ENCODE data around the gene SPATA1.
A peak's percentile ranks its signal among the peaks of the same experiment; 100 is the strongest.
"Not testable (repeated sequence)": the region's sequence is repeated elsewhere in the genome, so short reads cannot be mapped to it uniquely, and the experiment has no call there.

SPATA1 gene

GRCh38 chr1:84510165-84510564, 4.0 kb downstream of the SPATA1 start:
- no peak for DNase-seq

DNA sequence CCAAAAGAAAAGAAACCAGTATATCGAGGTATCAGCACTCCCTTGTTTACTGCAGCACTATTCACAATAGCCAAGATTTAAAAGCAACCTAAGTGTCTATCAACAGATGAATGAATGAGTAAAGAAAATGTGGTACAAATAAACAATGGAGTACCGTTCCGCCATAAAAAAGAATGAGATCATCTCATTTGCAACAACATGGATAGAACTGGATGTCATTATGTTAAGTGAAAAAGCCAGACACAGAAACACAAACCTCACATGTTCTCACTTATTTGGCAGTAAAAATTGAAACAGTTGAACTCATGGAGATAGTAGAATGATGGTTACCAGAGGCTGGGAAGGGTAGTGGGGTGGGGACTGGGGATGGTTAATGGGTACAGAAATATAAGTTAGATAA, 4.5 kb downstream of the SPATA1 start:
- no peak for DNase-seq

GRCh38 chr1:84524590-84524989, 18.4 kb downstream of the SPATA1 start:
- DNase-seq = no peak

- DNase-seq = no peak
These were observed 19.6 kb downstream of the SPATA1 start for GRCh38 chr1:84525779-84526178.

GRCh38 chr1:84538599-84538998, 32.4 kb downstream of the SPATA1 start:
- peak; percentile 7 for DNase-seq

DNA sequence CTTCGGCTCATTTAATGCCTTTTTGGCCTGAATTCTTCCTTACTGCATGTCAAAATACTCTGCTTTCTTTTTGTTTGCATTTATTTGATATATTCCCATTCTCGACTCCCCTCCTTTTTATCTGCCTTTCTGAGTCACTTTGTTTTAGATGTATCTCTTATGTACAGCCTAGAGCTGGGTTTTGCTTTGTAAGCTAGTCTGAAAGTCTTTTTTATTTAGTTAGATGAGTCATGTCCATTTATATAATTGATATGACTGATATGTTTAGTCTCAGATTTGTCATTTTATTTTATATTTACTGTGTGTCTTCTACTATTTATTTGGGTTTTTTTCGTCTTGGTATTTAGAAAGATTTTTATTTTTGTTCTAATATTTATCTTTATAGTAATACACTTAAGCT, 33.8 kb downstream of the SPATA1 start:
- DNase-seq = no peak

- DNase-seq = no peak
These were observed 34.6 kb downstream of the SPATA1 start for GRCh38 chr1:84540759-84541158.

GRCh38 chr1:84541679-84542078, 35.5 kb downstream of the SPATA1 start:
- DNase-seq = no peak

DNA sequence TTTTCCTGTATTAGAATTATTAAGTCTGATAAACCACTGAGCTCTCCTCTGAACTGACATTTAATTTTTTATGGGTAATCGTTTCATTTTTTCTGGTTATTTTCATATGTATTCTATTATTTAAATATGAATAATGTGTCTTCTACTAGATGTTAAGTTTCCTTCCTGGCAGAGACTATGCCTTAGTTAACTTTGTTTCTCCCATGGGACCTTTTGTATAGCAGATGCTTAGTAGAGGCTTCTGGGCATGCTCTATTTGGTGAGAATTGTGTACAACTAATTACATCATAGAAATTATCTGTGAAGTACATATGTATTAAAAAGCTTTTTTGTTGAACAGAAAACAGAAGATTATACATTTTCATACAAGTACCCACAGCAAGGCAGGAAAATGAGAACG, 44.6 kb downstream of the SPATA1 start:
- DNase-seq = no peak

- DNase-seq = no peak
These were observed 63.0 kb downstream of the SPATA1 start for GRCh38 chr1:84569216-84569615.

- peak; percentile 9 for DNase-seq
These were observed 64.4 kb downstream of the SPATA1 start for GRCh38 chr1:84570436-84571149.

DNA sequence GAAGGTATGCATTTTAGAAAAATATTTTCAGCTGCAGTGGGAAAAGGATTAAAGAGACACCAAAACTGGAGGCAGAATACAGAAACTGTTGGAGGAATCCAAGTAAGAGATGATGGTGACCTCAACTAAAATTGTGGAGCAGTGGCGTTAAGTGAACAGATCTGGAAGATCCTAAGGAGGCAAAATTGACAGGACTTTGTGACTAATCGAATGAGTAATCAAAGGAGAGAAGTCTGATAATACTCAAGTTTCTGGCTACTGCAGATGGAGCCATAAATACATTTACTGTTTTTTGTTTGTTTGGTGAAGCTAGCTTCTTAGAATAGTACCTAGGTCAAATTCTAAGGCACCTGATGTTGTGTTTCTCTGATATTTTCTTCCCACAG, 65.0 kb downstream of the SPATA1 start:
- peak; percentile 48 for DNase-seq

DNA sequence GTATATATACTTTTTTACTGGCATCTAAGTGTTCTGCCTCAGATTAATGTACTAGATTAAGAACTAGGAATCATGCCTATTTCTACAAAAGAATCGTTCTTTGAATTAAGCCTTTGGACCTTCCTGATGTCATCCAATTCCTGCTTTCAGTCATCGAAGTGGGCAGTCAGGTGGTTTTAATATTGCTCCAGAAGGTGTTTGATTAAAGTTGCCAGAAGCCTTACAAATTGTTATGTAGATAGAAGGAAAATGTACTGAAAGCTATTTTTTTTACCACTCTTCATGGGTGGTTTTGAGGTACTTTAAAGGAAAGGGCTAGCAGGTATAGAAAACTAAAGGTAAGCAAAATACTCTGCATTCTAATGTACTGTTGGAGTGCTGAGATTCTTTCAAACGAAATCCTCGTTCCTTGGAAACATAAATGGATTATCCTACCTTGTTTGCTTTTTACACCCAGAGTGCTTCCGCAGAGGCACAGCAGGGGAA, 67.3 kb downstream of the SPATA1 start:
- peak; percentile 67 for DNase-seq

DNA sequence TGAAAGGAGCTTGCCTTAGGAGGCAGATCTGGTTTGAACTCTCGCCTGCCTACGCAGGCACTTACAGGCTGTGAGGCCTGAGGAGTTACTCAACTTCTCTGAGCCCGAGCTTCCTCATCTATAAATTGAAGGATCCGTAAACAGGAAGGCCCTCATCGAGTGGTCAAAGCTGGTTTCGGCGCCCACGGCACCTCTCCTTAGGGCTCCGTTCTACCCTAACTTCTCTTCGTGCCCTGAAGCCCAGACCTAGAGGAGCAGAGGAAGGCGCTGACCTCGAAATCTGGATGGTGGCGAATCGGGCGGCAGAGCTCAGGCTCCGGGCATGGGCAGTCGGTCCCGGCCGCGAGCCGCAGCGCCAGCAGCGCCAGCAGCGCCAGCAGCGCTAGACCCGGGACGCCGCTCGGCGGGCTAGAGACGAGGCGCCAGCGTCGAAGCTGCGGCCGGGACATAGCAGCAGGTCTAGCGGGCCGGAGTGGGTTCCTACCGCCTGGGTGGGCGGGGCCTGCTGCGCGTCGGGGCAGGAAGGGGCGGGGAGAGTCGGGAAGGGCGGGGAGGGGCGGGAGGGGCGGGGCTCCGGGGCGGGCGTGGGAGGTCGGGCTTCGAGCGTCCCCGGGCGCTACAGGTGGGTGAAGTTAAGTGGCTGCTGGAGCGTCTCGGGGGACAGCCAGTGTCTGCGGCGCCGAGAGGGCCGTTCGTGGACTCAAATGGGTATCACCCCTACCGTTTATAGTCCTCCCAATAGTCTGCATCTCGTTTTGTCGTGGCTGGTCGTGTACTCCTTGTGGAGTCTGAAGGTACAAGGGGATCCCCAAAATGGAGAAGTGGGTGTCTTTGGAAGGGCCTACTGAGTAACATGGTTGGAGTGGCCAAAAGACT, 68.0 kb downstream of the SPATA1 start, which contains the start of gene CTBS:
Gene CTBS, minus strand, starts transcription at position 474 of the 876 bp plus-strand sequence. Its CDS starts 25 bp downstream, at position 449.
- DNase-seq = peak; percentile 94

DNA sequence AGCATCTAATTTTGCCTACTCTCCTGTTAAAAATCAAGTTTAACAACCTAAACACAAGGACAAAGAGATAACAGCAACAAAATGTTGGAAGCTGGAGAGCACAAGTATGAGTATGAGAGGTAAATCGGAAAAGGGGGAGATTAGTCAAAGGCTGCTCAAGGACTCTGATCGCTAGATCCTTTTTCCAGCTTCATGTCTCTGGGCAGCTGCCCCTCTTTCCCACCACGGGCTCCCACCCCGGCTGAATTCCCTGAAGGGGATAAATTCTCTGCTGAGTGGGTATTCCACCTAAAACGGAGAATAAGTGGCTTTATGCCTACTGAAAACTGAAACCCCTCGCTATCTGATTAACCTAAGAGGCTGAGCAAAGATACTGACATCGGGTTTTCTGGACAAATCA, 68.8 kb downstream of the SPATA1 start:
- no peak for DNase-seq

GRCh38 chr1:84581648-84582047, 75.5 kb downstream of the SPATA1 start:
- no peak for DNase-seq

- peak; percentile 22 for DNase-seq
These were observed 76.8 kb downstream of the SPATA1 start for GRCh38 chr1:84582802-84583587.

DNA sequence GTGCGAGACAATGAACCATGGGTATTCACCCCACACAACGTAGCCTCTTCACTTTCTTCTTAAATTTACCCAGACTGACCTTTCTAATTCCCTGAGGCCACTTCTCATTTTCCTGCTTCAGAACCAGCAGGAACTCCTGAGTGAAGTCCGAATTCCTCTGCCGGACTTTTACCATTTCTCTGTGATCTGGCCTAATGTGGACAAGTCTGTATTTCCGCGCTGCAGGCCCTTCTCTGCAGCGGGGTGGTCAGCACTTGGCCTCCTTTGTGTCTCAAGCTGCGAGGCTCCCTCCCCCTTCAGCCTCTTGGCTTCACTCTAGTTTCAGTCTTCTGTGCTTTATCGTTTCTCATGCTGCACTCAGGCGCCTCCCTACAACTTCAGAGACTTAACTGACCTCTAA, 77.5 kb downstream of the SPATA1 start:
- no peak for DNase-seq

GRCh38 chr1:84584126-84584525, 77.9 kb downstream of the SPATA1 start:
- DNase-seq = no peak

GRCh38 chr1:84585803-84586202, 79.6 kb downstream of the SPATA1 start:
- DNase-seq = no peak

GRCh38 chr1:84587099-84587498, 80.9 kb downstream of the SPATA1 start:
- no peak for DNase-seq

GRCh38 chr1:84594959-84595358, 88.8 kb downstream of the SPATA1 start:
- not testable (repeated sequence) for DNase-seq

GRCh38 chr1:84597011-84597410, 90.8 kb downstream of the SPATA1 start:
- no peak for DNase-seq
